SK-N-SH (cell line): ENCODE results near the gene MAU2. TPM values are rescaled to one million over a fixed set of nuclear protein-coding genes. Genes with fewer than 3 reads are reported as not detected.

ENCODE experiments used
- CTCF ChIA-PET: fragments of 300-600, 350-600 bp; formaldehyde crosslinking; extraction: SDS; loops from one replicate; lab custom pipeline; 2021; lab: Yijun Ruan, JAX
- POLR2A ChIA-PET: fragments of 350-600 bp; sonication (Branson Sonifier 250); formaldehyde crosslinking; extraction: SDS; loops from one replicate; lab custom pipeline; 2020; ENCODE audit warnings: antibody characterized with exemption, inconsistent platforms; lab: Yijun Ruan, JAX
- DNase-seq: peaks from one replicate; pipeline ENCODE4 v3.0.0; 2012
- H2AFZ ChIP-seq: fragments of 200-600 bp; sonication (generic); 2 replicates; pipeline ENCODE4 v1.8.1; 2016; ENCODE audit warnings: antibody characterized with exemption, mild to moderate bottlenecking, low read depth
- H3F3A ChIP-seq: fragments of 200-600 bp; sonication (generic); replicated peaks from 2 replicates; pipeline ENCODE3; 2016; ENCODE audit warnings: antibody characterized with exemption, mild to moderate bottlenecking; ENCODE audit not compliant: insufficient read depth
- H3K27ac ChIP-seq, 2 experiments: fragments of 200-500 bp in 1 of 2; fragments of 200-600 bp in 1 of 2; sonication (Bioruptor generic) in 1 of 2; sonication (generic), shearing (Covaris generic) in 1 of 2; 2 replicates each; pipeline versions ENCODE4 v1.5.1 to v1.6.1; 2014 to 2016; ENCODE audit warnings: low read depth in 2 of 2, inconsistent platforms in 1 of 2, low read length in 1 of 2, mild to moderate bottlenecking in 1 of 2, mixed read lengths in 1 of 2
- H3K27me3 ChIP-seq: fragments of 200-600 bp; sonication (generic), shearing (Covaris generic); 2 replicates; pipeline ENCODE4 v1.6.1; 2016; ENCODE audit warnings: mixed run types; ENCODE audit not compliant: insufficient read depth
- H3K36me3 ChIP-seq, 2 experiments: fragments of 200-500 bp in 1 of 2; fragments of 200-600 bp in 1 of 2; sonication (Bioruptor generic) in 1 of 2; sonication (generic) in 1 of 2; replicated peaks in 1 of 2; 2 replicates each; pipeline versions ENCODE3 to v1.5.1; 2014 to 2016; ENCODE audit warnings: low read length in 1 of 2, mild to moderate bottlenecking in 1 of 2; ENCODE audit not compliant: insufficient read depth in 2 of 2, control insufficient read depth in 1 of 2
- H3K4me1 ChIP-seq, 2 experiments: fragments of 200-500 bp in 1 of 2; fragments of 200-600 bp in 1 of 2; sonication (Bioruptor generic) in 1 of 2; sonication (generic), shearing (Covaris generic) in 1 of 2; 2 replicates each; pipeline versions ENCODE4 v1.5.1 to v1.6.1; 2014 to 2016; ENCODE audit warnings: low read depth in 1 of 2, low read length in 1 of 2, mixed run types in 1 of 2; ENCODE audit not compliant: insufficient read depth in 2 of 2, control insufficient read depth in 1 of 2
- H3K4me2 ChIP-seq: fragments of 200-600 bp; sonication (generic), shearing (Covaris generic); 2 replicates; pipeline ENCODE4 v1.6.1; 2017; ENCODE audit warnings: mixed run types
- H3K4me3 ChIP-seq, 2 experiments: fragments of 200-500 bp in 1 of 2; fragments of 200-600 bp in 1 of 2; sonication (Bioruptor generic) in 1 of 2; sonication (generic), shearing (Covaris generic) in 1 of 2; 2 replicates each; pipeline versions ENCODE4 v1.5.1 to v1.8.1; 2014 to 2016; ENCODE audit warnings: low read depth in 2 of 2, inconsistent platforms in 1 of 2, low read length in 1 of 2, mild to moderate bottlenecking in 1 of 2, mixed read lengths in 1 of 2, moderate library complexity in 1 of 2
- H3K79me2 ChIP-seq: fragments of 200-600 bp; sonication (generic); 2 replicates; pipeline ENCODE4 v1.8.1; 2017; ENCODE audit warnings: mild to moderate bottlenecking; ENCODE audit not compliant: insufficient read depth
- H3K9ac ChIP-seq: fragments of 200-600 bp; sonication (generic); 2 replicates; pipeline ENCODE4 v1.6.1; 2017; ENCODE audit warnings: mixed run types
- H3K9me2 ChIP-seq: fragments of 200-600 bp; sonication (generic); 2 replicates; pipeline ENCODE4 v1.6.1; 2017; ENCODE audit warnings: mixed run types
- H3K9me3 ChIP-seq: fragments of 200-600 bp; sonication (generic); 2 replicates; pipeline ENCODE4 v1.6.1; 2017; ENCODE audit warnings: mixed run types, mild to moderate bottlenecking, moderate library complexity
- H4K20me1 ChIP-seq: fragments of 200-600 bp; sonication (generic); 2 replicates; pipeline ENCODE4 v1.6.1; 2017; ENCODE audit warnings: mild to moderate bottlenecking, mixed run types; ENCODE audit not compliant: insufficient read depth
- CHD2 ChIP-seq: fragments of 150-350 bp; IDR thresholded peaks from 2 replicates; pipeline ENCODE4 v1.6.1; 2018; ENCODE audit warnings: low read length; ENCODE audit not compliant: partially characterized antibody
- EP300 ChIP-seq, 2 experiments: IDR thresholded peaks; 2 replicates each; pipeline versions ENCODE4 v1.4.0 to v1.6.1; 2012; ENCODE audit warnings: borderline replicate concordance in 1 of 2, low read depth in 1 of 2, low read length in 1 of 2
- EZH2phosphoT487 ChIP-seq: fragments of 200-600 bp; sonication (generic); IDR thresholded peaks from 2 replicates; pipeline ENCODE4 v1.6.1; 2017; ENCODE audit warnings: low read depth, mixed run types, mild to moderate bottlenecking, antibody characterized with exemption, moderate library complexity, borderline replicate concordance
- FOSL2 ChIP-seq: IDR thresholded peaks from 2 replicates; pipeline ENCODE4 v1.4.0; 2012; ENCODE audit warnings: low read depth, mild to moderate bottlenecking, moderate library complexity, borderline replicate concordance
- FOXM1 ChIP-seq: IDR thresholded peaks from 2 replicates; pipeline ENCODE4 v1.4.0; 2012; ENCODE audit warnings: low read depth, mild to moderate bottlenecking
- JUND ChIP-seq: IDR thresholded peaks from 2 replicates; pipeline ENCODE4 v1.4.0; 2012
- MEF2A ChIP-seq: IDR thresholded peaks from 2 replicates; pipeline ENCODE4 v1.4.0; 2012; ENCODE audit warnings: low read depth, borderline replicate concordance
- MXI1 ChIP-seq: IDR thresholded peaks from 2 replicates; pipeline ENCODE4 v1.6.1; 2012; ENCODE audit warnings: mild to moderate bottlenecking, low read depth, low read length, improper control_type of control experiment
- NRF1 ChIP-seq: IDR thresholded peaks from 2 replicates; pipeline ENCODE4 v1.6.1; 2012; ENCODE audit warnings: low read depth, mild to moderate bottlenecking, low read length
- POLR2AphosphoS5 ChIP-seq: IDR thresholded peaks from 2 replicates; pipeline ENCODE4 v1.6.1; 2012; ENCODE audit warnings: low read depth, low read length
- RAD21 ChIP-seq: IDR thresholded peaks from 2 replicates; pipeline ENCODE4 v1.6.1; 2012; ENCODE audit warnings: mild to moderate bottlenecking, low read length
- RCOR1 ChIP-seq: fragments of 150-350 bp; IDR thresholded peaks from 2 replicates; pipeline ENCODE4 v1.6.1; 2017; ENCODE audit warnings: antibody characterized with exemption, low read length
- REST ChIP-seq: IDR thresholded peaks from 2 replicates; pipeline ENCODE4 v1.6.1; 2012; ENCODE audit warnings: mild to moderate bottlenecking, low read depth, low read length, moderate library complexity
- RFX5 ChIP-seq: IDR thresholded peaks from 2 replicates; pipeline ENCODE4 v1.6.1; 2012; ENCODE audit warnings: mild to moderate bottlenecking, improper control_type of control experiment, low read length
- RXRA ChIP-seq: IDR thresholded peaks from 2 replicates; pipeline ENCODE4 v1.4.0; 2012; ENCODE audit warnings: low read depth, mild to moderate bottlenecking, borderline replicate concordance
- SIN3A ChIP-seq: IDR thresholded peaks from 2 replicates; pipeline ENCODE4 v1.6.1; 2012; ENCODE audit warnings: low read depth, mild to moderate bottlenecking, low read length, moderate library complexity, borderline replicate concordance
- TEAD4 ChIP-seq: IDR thresholded peaks from 2 replicates; pipeline ENCODE4 v1.4.0; 2012; ENCODE audit warnings: mild to moderate bottlenecking, borderline replicate concordance; ENCODE audit not compliant: insufficient read depth
- USF1 ChIP-seq: IDR thresholded peaks from 2 replicates; pipeline ENCODE4 v1.4.0; 2012; ENCODE audit warnings: low read depth, borderline replicate concordance
- USF2 ChIP-seq: fragments of 150-350 bp; IDR thresholded peaks from 2 replicates; pipeline ENCODE4 v1.6.1; 2017; ENCODE audit warnings: antibody characterized with exemption, low read length, low read depth, borderline replicate concordance
- ZBTB33 ChIP-seq: IDR thresholded peaks from 2 replicates; pipeline ENCODE4 v1.4.0; 2012; ENCODE audit warnings: low read depth, borderline replicate concordance
- WGBS: methylation state at CpG from one replicate; pipeline ENCODE4 v1.1.6; 2017; ENCODE audit warnings: low lambda C conversion rate; 5-methylcytosine and 5-hydroxymethylcytosine counted together
- polyA plus RNA-seq, 3 experiments: library from polyadenylated mRNA; depleted of rRNA; stranded (reverse); fragments of >200 nt; gene quantifications; 2 replicates each; pipeline ENCODE4 v1.2.3, GENCODE V29; 2012
- TF ChIP-seq, protein P1 (sequence below): IDR thresholded peaks from 2 replicates; pipeline ENCODE4 v1.4.0; 2012; ENCODE audit warnings: low read depth

Gene MAU2
- polyA plus RNA-seq, 1 of the 3 experiments (the other 2 are of a cell fraction), result 17.6 TPM

DNA sequence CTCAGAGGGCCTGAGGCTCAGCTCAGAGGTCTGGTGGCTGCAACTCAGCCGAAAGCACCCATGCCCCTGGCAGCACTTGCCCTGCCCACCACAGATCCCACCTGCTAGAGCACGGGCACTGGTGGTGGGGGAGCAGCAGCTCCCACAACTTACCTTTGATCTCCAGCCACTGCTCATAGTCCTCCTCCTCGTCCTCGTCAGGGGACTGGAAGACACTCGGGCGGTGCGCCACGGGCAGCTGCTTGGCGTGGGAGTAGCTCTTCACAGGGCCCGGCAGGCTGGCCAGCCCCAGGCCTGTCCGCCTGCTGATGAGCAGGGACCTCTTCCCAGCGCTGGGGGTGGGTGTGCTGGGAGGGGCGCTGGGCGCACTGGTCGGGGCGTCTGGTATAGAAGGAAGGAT is 14.9 kb upstream of the MAU2 start:
- ChIA-PET CTCF (interaction anchor here (1.0 to 2.0 kb wide), 3 partner anchors 37 to 333 kb away, joined by 3 to 5 read pairs (median 3); no protein-coding TSS in a partner anchor), POLR2A (no interaction called here)
- Histone ChIP-seq H3K9me2 (no peaks in the 10 kb centered on the region), H4K20me1 (no peaks in the 10 kb centered on the region), H3K9me3 (no peaks in the 10 kb centered on the region), H3K9ac (no peak overlapping the region), H3K4me3 (no peak overlapping the region), H3K4me1 (peaks cover 0 to 17% of the 10 kb centered on the region in 2 experiments; a peak in 1 of 4 replicates), H3K4me2 (no peak overlapping the region), H3K27me3 (no peaks in the 10 kb centered on the region), H2AFZ (no peak overlapping the region), H3F3A (no peaks in the 10 kb centered on the region), H3K79me2 (0 out of 2 replicates have a peak, but pooled peaks cover 4% of the 10 kb centered on the region), H3K27ac (no peak overlapping the region), H3K36me3 (peaks cover 7 to 66% of the 10 kb centered on the region in 2 experiments)
- TF ChIP-seq EZH2phosphoT487 (no peak), MEF2A (no peak), FOXM1 (no peak), FOSL2 (no peak), TEAD4 (no peak), NRF1 (no peak), JUND (no peak), EP300 (IDR thresholded peaks at IDR 0.05; ENCODE audit: borderline replicate concordance in 1 of 2, low read depth in 1 of 2, low read length in 1 of 2) (no peak), REST (no peak), ZBTB33 (no peak), MXI1 (no peak)
- WGBS, result 89% methylated on average over 3 of the region's 16 CpGs
- no peak for DNase-seq

DNA sequence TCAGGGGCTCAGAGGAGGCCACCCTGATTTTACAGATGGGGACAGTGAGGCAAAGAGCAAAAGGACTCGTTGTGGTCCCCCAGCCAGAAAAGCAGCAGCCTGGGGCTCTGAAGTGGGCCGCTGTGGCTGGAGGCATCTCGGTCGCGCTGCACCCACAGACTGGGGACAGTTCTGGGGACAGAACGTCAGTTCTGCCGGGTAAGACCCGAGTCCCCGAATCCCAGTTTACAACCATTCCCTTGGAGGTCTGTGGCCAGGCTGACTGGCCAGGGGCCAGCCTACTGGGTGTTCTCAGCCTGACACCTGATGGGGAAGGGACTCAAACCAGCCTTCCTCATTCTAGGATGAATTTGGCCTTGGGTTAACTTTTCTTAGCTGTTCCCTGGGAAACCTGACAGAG is 14.4 kb upstream of the MAU2 start:
- no peak for DNase-seq
- ChIA-PET POLR2A (interaction anchor here (0.9 kb wide), 1 partner anchor 45 kb away, joined by 4 read pairs; no protein-coding TSS in a partner anchor), CTCF (interaction anchor here (1.0 to 2.0 kb wide), 3 partner anchors 37 to 334 kb away, joined by 3 to 5 read pairs (median 3); no protein-coding TSS in a partner anchor)
- no peaks in the 10 kb centered on the region for H3F3A ChIP-seq
- no peak overlapping the region for H3K9ac ChIP-seq
- no peaks in the 10 kb centered on the region for H3K27me3 ChIP-seq
- H3K9me3 ChIP-seq, result no peaks in the 10 kb centered on the region
- H3K4me1 ChIP-seq, result peaks cover 0 to 17% of the 10 kb centered on the region in 2 experiments; a peak in 1 of 4 replicates
- whole genome bisulfite sequencing, result no CpG with 5 or more reads among the region's 9 CpGs
- no peaks in the 10 kb centered on the region for H3K9me2 ChIP-seq
- H4K20me1 ChIP-seq, result no peaks in the 10 kb centered on the region
- peaks cover 11 to 64% of the 10 kb centered on the region in 2 experiments for H3K36me3 ChIP-seq
- H3K79me2 ChIP-seq, result 0 out of 2 replicates have a peak, but pooled peaks cover 4% of the 10 kb centered on the region
- no peak overlapping the region for H3K27ac ChIP-seq
- no peak overlapping the region for H2AFZ ChIP-seq
- no peak overlapping the region for H3K4me2 ChIP-seq
- H3K4me3 ChIP-seq, result no peak overlapping the region
- TF ChIP-seq, protein P1, sequence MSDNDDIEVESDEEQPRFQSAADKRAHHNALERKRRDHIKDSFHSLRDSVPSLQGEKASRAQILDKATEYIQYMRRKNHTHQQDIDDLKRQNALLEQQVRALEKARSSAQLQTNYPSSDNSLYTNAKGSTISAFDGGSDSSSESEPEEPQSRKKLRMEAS, result no peak
- TF ChIP-seq SIN3A (no peak), USF1 (no peak), RAD21 (no peak), USF2 (no peak), FOSL2 (no peak), EZH2phosphoT487 (no peak), MXI1 (no peak), RCOR1 (no peak), RFX5 (no peak), POLR2AphosphoS5 (no peak), CHD2 (no peak), RXRA (no peak)
